ENCODE measurements around the gene RXRB.

DNA sequence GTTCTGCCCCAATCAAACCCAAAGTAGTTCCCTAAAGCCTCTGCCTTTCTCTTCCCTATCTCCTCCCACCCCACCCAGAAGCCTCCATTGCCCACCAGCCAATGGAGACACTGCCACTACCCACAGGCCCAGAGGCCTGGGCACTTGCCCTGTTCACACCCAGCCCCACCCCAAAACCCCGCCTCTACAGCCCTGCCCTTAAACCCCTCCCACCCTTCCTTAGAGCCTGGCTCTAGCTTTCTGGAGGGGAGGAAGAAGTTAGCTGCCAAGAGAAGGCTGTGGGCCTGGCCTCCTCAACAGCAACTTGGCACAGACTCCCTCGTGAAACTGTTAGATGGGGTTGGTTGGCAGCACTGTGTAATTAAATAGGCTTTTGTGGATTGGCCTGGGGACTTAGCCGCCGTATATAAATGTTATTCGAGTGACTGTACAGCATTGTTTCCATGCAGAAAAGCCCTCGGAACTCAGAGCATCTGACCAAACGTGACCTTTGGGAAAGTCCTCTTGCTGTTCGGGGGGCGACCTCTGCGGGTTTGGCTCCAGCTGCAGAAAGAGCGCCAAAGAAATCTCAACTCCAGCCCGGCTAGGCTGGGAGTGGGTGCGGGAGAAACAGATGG lies 39.6 kb downstream of the RXRB start:
- TF ChIP-seq CTCF (IDR thresholded peaks at IDR 0.05) (no peak), POLR2A (IDR thresholded peaks at IDR 0.05) (no peak), POLR2AphosphoS5 (IDR thresholded peaks at IDR 0.05; ENCODE audit: insufficient read depth in 1 of 2, low read depth in 1 of 2) (peak in 1 of 2 donors; percentile 27)
